IMR-90 (cell line): Measurements from ENCODE around the gene RHEX. TPM values are rescaled to one million over a fixed set of nuclear protein-coding genes. Genes with fewer than 3 reads are reported as not detected.

Experiments
- ATAC-seq: fragments of 200-7000 bp; cut with Tn5 transposase; 2 replicates; pipeline ENCODE4 v1.9.1; 2020; ENCODE audit warnings: low read depth, mild to moderate bottlenecking, moderate library complexity
- BruUV-seq: library from RNA; stranded (reverse); fragments of 400-500 nt; replicated peaks from 2 replicates; lab custom pipeline; 2021; lab: Mats Ljungman, UMichigan
- CTCF ChIA-PET: fragments of 300-600 bp; formaldehyde crosslinking; extraction: SDS; loops from one replicate; lab custom pipeline; 2021; ENCODE audit warnings: antibody characterized with exemption; lab: Yijun Ruan, JAX
- POLR2A ChIA-PET: fragments of 300-600 bp; sonication (Branson Sonifier 250); formaldehyde crosslinking; loops from one replicate; lab custom pipeline; 2022; ENCODE audit warnings: antibody characterized with exemption; ENCODE audit not compliant: unreplicated experiment; lab: Charles Lee
- DNase-seq: peaks from one replicate; pipeline ENCODE4 v3.0.0; 2013
- H2AFZ ChIP-seq: replicated peaks from 2 replicates; pipeline ENCODE3; 2013; ENCODE audit warnings: low read length, mild to moderate bottlenecking; ENCODE audit not compliant: poor library complexity
- H2AK5ac ChIP-seq: 2 replicates; pipeline ENCODE4 v1.6.1; 2013; ENCODE audit warnings: low read depth, low read length, inconsistent platforms
- H2AK9ac ChIP-seq: replicated peaks from 2 replicates; pipeline ENCODE3; 2013; ENCODE audit warnings: mild to moderate bottlenecking, low read depth, low read length, moderate library complexity; ENCODE audit not compliant: poor library complexity
- H2BK120ac ChIP-seq: 2 replicates; pipeline ENCODE4 v1.6.1; 2013; ENCODE audit warnings: low read depth, low read length, inconsistent platforms
- H2BK15ac ChIP-seq: 3 replicates; pipeline ENCODE4 v1.6.1; 2013; ENCODE audit warnings: low read depth, low read length, inconsistent platforms
- H2BK20ac ChIP-seq: 2 replicates; pipeline ENCODE4 v1.6.1; 2013; ENCODE audit warnings: low read depth, mild to moderate bottlenecking, inconsistent platforms, low read length, moderate library complexity
- H2BK5ac ChIP-seq: 2 replicates; pipeline ENCODE4 v1.6.1; 2013; ENCODE audit warnings: mild to moderate bottlenecking, low read depth, low read length, inconsistent platforms; ENCODE audit not compliant: poor library complexity, severe bottlenecking
- H3K14ac ChIP-seq: replicated peaks from 2 replicates; pipeline ENCODE4 v1.6.1; 2013; ENCODE audit warnings: low read depth, low read length, inconsistent platforms
- H3K18ac ChIP-seq: 2 replicates; pipeline ENCODE4 v1.6.1; 2013; ENCODE audit warnings: low read depth, low read length, control low read depth
- H3K23ac ChIP-seq: 2 replicates; pipeline ENCODE4 v1.6.1; 2013; ENCODE audit warnings: low read depth, low read length, inconsistent platforms
- H3K27ac ChIP-seq: 2 replicates; pipeline ENCODE4 v1.5.1; 2013; ENCODE audit warnings: mild to moderate bottlenecking, control low read depth, low read length; ENCODE audit not compliant: insufficient read depth
- H3K27me3 ChIP-seq: 2 replicates; pipeline ENCODE4 v1.6.1; 2013; ENCODE audit warnings: low read length; ENCODE audit not compliant: control insufficient read depth, insufficient read depth
- H3K36me3 ChIP-seq: 2 replicates; pipeline ENCODE4 v1.6.1; 2013; ENCODE audit warnings: low read length, mixed read lengths; ENCODE audit not compliant: control insufficient read depth, insufficient read depth
- H3K4ac ChIP-seq: 2 replicates; pipeline ENCODE4 v1.6.1; 2013; ENCODE audit warnings: low read depth, low read length, inconsistent platforms
- H3K4me1 ChIP-seq: 2 replicates; pipeline ENCODE4 v1.6.1; 2013; ENCODE audit warnings: low read length, mixed read lengths; ENCODE audit not compliant: control insufficient read depth, insufficient read depth
- H3K4me2 ChIP-seq: 2 replicates; pipeline ENCODE4 v1.6.1; 2013; ENCODE audit warnings: low read depth, mild to moderate bottlenecking, control low read depth, low read length, moderate library complexity
- H3K4me3 ChIP-seq: 2 replicates; pipeline ENCODE4 v1.5.1; 2013; ENCODE audit warnings: low read depth, mild to moderate bottlenecking, control low read depth, low read length, moderate library complexity; ENCODE audit not compliant: insufficient read depth
- H3K56ac ChIP-seq: 2 replicates; pipeline ENCODE4 v1.6.1; 2013; ENCODE audit warnings: low read length, inconsistent platforms; ENCODE audit not compliant: insufficient read depth; ENCODE audit errors: extremely low read depth
- H3K79me1 ChIP-seq, 2 experiments: 2 replicates each; pipeline ENCODE4 v1.6.1; 2013; ENCODE audit warnings: low read length in 2 of 2, inconsistent platforms in 1 of 2, low read depth in 1 of 2
- H3K9ac ChIP-seq: 2 replicates; pipeline ENCODE4 v1.6.1; 2013; ENCODE audit warnings: low read depth, low read length, control low read depth
- H3K9me1 ChIP-seq: 2 replicates; pipeline ENCODE4 v1.6.1; 2013; ENCODE audit warnings: low read length, inconsistent platforms; ENCODE audit not compliant: insufficient read depth
- H3K9me3 ChIP-seq: 2 replicates; pipeline ENCODE4 v1.6.1; 2013; ENCODE audit warnings: low read length; ENCODE audit not compliant: control insufficient read depth, insufficient read depth
- H4K20me1 ChIP-seq: 2 replicates; pipeline ENCODE4 v1.6.1; 2013; ENCODE audit warnings: low read length, inconsistent platforms; ENCODE audit not compliant: insufficient read depth
- H4K5ac ChIP-seq: 2 replicates; pipeline ENCODE4 v1.6.1; 2013; ENCODE audit warnings: mild to moderate bottlenecking, low read depth, low read length, control low read depth
- H4K8ac ChIP-seq, 2 experiments: 2 replicates each; pipeline ENCODE4 v1.6.1; 2013; ENCODE audit warnings: low read depth in 2 of 2, low read length in 2 of 2, control low read depth in 1 of 2, inconsistent platforms in 1 of 2
- H4K91ac ChIP-seq: 2 replicates; pipeline ENCODE4 v1.6.1; 2013; ENCODE audit warnings: low read depth, low read length, inconsistent platforms; ENCODE audit not compliant: insufficient read depth
- CEBPB ChIP-seq: IDR thresholded peaks from 2 replicates; pipeline ENCODE4 v1.6.1; 2012; ENCODE audit warnings: low read depth, low read length, improper control_type of control experiment
- CHD1 ChIP-seq: IDR thresholded peaks from 2 replicates; pipeline ENCODE4 v1.6.1; 2012; ENCODE audit warnings: low read depth, low read length, improper control_type of control experiment
- FOS ChIP-seq: fragments of 150-350 bp; IDR thresholded peaks from 2 replicates; pipeline ENCODE4 v1.6.1; 2016; ENCODE audit warnings: low read depth, low read length
- MAZ ChIP-seq: IDR thresholded peaks from 2 replicates; pipeline ENCODE4 v1.6.1; 2012; ENCODE audit warnings: low read depth, mild to moderate bottlenecking, low read length, improper control_type of control experiment, moderate library complexity, borderline replicate concordance
- MXI1 ChIP-seq: IDR thresholded peaks from 2 replicates; pipeline ENCODE4 v1.6.1; 2012; ENCODE audit warnings: low read depth, mild to moderate bottlenecking, low read length, moderate library complexity, borderline replicate concordance
- NFE2L2 ChIP-seq: fragments of 150-350 bp; IDR thresholded peaks from 2 replicates; pipeline ENCODE4 v1.6.1; 2016; ENCODE audit warnings: low read depth, mild to moderate bottlenecking, low read length
- RAD21 ChIP-seq: IDR thresholded peaks from 2 replicates; pipeline ENCODE4 v1.6.1; 2012; ENCODE audit warnings: low read length, improper control_type of control experiment
- RCOR1 ChIP-seq: IDR thresholded peaks from 2 replicates; pipeline ENCODE4 v1.6.1; 2012; ENCODE audit warnings: mild to moderate bottlenecking, low read length, improper control_type of control experiment; ENCODE audit not compliant: insufficient replicate concordance
- SMC3 ChIP-seq: fragments of 150-350 bp; IDR thresholded peaks from 2 replicates; pipeline ENCODE4 v1.6.1; 2016; ENCODE audit warnings: low read depth, mild to moderate bottlenecking, antibody characterized with exemption, low read length, moderate library complexity
- WGBS, 2 experiments: methylation state at CpG; one replicate each; pipeline versions ENCODE4 v1.1.5 to v1.1.7; 2013; ENCODE audit warnings: missing lambda C conversion rate in 2 of 2; ENCODE audit not compliant: insufficient read length in 1 of 2; ENCODE audit errors: extremely low coverage in 2 of 2; 5-methylcytosine and 5-hydroxymethylcytosine counted together
- dilution Hi-C: fragments of 300-500 bp; cut with HindIII; formaldehyde crosslinking; loops from one replicate; pipeline ENCODE4 v1.14.3; 2018; ENCODE audit warnings: low sequenced_read_pairs; ENCODE audit not compliant: unreplicated experiment
- in situ Hi-C: fragments of 300-500 bp; cut with MboI; formaldehyde crosslinking; loops from 3 replicates; pipeline ENCODE4 v1.14.3; 2019; ENCODE audit warnings: low sequenced_read_pairs, inconsistent platforms, mixed read lengths
- intact Hi-C: fragments of 100-400 bp; cut with micrococcal nuclease; formaldehyde crosslinking; loops from 2 replicates; pipeline ENCODE4 v1.10.0; 2022
- polyA plus RNA-seq, 3 experiments: library from polyadenylated mRNA; depleted of rRNA; stranded (reverse); fragments of >200 nt; gene quantifications; 2 replicates each; pipeline ENCODE4 v1.2.3, GENCODE V29; 2012; ENCODE audit warnings: low replicate concordance in 1 of 3
- total RNA-seq: library from RNA; depleted of rRNA; stranded (reverse); fragments of >200 nt; gene quantifications from 2 replicates; pipeline ENCODE4 v1.2.3, GENCODE V29; 2012
- TF ChIP-seq, protein P1 (sequence below): fragments of 150-350 bp; IDR thresholded peaks from 2 replicates; pipeline ENCODE4 v1.6.1; 2017; ENCODE audit warnings: mild to moderate bottlenecking, antibody characterized with exemption, low read length, low read depth
- TF ChIP-seq, protein P2 (sequence below): conservative IDR thresholded peaks from 2 replicates; pipeline ENCODE4 v1.5.1; 2012; ENCODE audit warnings: mild to moderate bottlenecking, low read depth, low read length, improper control_type of control experiment

RHEX gene
- total and polyA plus RNA-seq, 2 of the 4 experiments (the other 2 are of a cell fraction), result not detected

DNA sequence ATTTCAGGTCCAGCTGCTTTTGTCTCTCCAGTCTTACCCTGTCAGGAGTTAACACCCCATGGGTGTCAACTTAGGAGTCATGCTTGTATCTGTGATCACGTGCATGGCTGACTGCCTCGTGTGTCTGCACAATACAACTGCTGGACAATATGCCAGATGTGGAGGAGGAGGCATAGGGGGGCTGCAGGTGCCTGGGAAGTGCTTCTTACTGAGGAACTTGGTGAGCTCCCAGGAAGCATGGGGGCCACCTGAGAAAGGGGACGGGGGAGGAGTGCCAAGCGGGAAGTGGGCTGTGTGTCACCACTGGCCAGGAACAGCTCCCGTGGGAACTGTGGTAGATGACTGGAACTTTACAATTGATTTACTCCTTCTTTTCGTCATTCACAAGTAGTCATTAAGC is 9.5 kb downstream of the RHEX start:
- no peak overlapping the region for H3K9ac ChIP-seq
- H2AK9ac ChIP-seq, result no peak overlapping the region
- H3K4me3 ChIP-seq, result no peak overlapping the region
- peaks cover 30% of the 10 kb centered on the region for H3K27me3 ChIP-seq
- DNase-seq, result no peak
- no peak overlapping the region for H2BK20ac ChIP-seq
- ChIA-PET CTCF (no interaction called here), POLR2A (no interaction called here)
- H4K8ac ChIP-seq, result no peak overlapping the region
- no CpG with 5 or more reads among the region's 6 CpGs for WGBS, 2 experiments
- H4K20me1 ChIP-seq, result no peaks in the 10 kb centered on the region
- H2BK5ac ChIP-seq, result no peak overlapping the region
- BruUV-seq, result no TSS peak
- no peak overlapping the region for H3K56ac ChIP-seq
- no peaks in the 10 kb centered on the region for H3K36me3 ChIP-seq
- H4K5ac ChIP-seq, result no peak overlapping the region
- no peak overlapping the region for H3K27ac ChIP-seq
- H3K9me1 ChIP-seq, result no peaks in the 10 kb centered on the region
- in situ Hi-C loops, result no loop called here
- H3K4ac ChIP-seq, result no peak overlapping the region
- no peak overlapping the region for H2BK120ac ChIP-seq
- no peak for TF ChIP-seq FOS
- TF ChIP-seq SMC3, result no peak
- no peak for TF ChIP-seq RCOR1
- no peak for TF ChIP-seq CHD1
- TF ChIP-seq CEBPB, result no peak
- TF ChIP-seq, protein P1, sequence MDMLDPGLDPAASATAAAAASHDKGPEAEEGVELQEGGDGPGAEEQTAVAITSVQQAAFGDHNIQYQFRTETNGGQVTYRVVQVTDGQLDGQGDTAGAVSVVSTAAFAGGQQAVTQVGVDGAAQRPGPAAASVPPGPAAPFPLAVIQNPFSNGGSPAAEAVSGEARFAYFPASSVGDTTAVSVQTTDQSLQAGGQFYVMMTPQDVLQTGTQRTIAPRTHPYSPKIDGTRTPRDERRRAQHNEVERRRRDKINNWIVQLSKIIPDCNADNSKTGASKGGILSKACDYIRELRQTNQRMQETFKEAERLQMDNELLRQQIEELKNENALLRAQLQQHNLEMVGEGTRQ, result no peak
- TF ChIP-seq, protein P2, sequence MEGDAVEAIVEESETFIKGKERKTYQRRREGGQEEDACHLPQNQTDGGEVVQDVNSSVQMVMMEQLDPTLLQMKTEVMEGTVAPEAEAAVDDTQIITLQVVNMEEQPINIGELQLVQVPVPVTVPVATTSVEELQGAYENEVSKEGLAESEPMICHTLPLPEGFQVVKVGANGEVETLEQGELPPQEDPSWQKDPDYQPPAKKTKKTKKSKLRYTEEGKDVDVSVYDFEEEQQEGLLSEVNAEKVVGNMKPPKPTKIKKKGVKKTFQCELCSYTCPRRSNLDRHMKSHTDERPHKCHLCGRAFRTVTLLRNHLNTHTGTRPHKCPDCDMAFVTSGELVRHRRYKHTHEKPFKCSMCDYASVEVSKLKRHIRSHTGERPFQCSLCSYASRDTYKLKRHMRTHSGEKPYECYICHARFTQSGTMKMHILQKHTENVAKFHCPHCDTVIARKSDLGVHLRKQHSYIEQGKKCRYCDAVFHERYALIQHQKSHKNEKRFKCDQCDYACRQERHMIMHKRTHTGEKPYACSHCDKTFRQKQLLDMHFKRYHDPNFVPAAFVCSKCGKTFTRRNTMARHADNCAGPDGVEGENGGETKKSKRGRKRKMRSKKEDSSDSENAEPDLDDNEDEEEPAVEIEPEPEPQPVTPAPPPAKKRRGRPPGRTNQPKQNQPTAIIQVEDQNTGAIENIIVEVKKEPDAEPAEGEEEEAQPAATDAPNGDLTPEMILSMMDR, result no peak
- no peak for TF ChIP-seq MXI1
- TF ChIP-seq RAD21, result no peak
- no peak for TF ChIP-seq MAZ
- TF ChIP-seq NFE2L2, result no peak
- intact Hi-C loops, result no loop called here
- H3K4me2 ChIP-seq, result no peak overlapping the region
- H3K4me1 ChIP-seq, result no peaks in the 10 kb centered on the region
- H3K14ac ChIP-seq, result no peak overlapping the region
- H2AFZ ChIP-seq, result no peak overlapping the region
- H2BK15ac ChIP-seq, result no peak overlapping the region
- no peak for ATAC-seq
- H3K9me3 ChIP-seq, result no peaks in the 10 kb centered on the region
- H2AK5ac ChIP-seq, result no peak overlapping the region
- H3K18ac ChIP-seq, result no peak overlapping the region
- no peaks in the 10 kb centered on the region for H3K79me1 ChIP-seq
- H4K91ac ChIP-seq, result no peak overlapping the region
- dilution Hi-C loops, result no loop called here
- H3K23ac ChIP-seq, result no peak overlapping the region
